K562 (cell line): ENCODE measurements around the gene F12. TPM values are rescaled to one million over a fixed set of nuclear protein-coding genes. Genes with fewer than 3 reads are reported as not detected.
A peak's percentile ranks its signal among the peaks of the same experiment; 100 is the strongest.

Experiments used
- ARID1B ChIP-seq: fragments of 450-650 bp; IDR thresholded peaks from 2 replicates; pipeline ENCODE4 v1.6.1; 2016; ENCODE audit warnings: antibody characterized with exemption, mild to moderate bottlenecking, inconsistent platforms
- CBX2 ChIP-seq: fragments of 200-600 bp; sonication (generic); IDR thresholded peaks from one replicate; pipeline ENCODE4 v1.6.1; 2012; ENCODE audit warnings: mild to moderate bottlenecking, low read length, inconsistent platforms; ENCODE audit not compliant: insufficient read depth, poor library complexity, severe bottlenecking
- CEBPB ChIP-seq: fragments of 450-650 bp; IDR thresholded peaks from 2 replicates; pipeline ENCODE4 v1.6.1; 2016; ENCODE audit warnings: missing genetic modification characterization, missing compliant biosample characterization
- E2F8 ChIP-seq: fragments of 450-650 bp; IDR thresholded peaks from 2 replicates; pipeline ENCODE4 v1.7.1; 2018; ENCODE audit warnings: mild to moderate bottlenecking, low read depth; ENCODE audit not compliant: partially characterized antibody
- FOSL1 ChIP-seq: fragments of 200-800 bp; sonication (Bioruptor generic); conservative IDR thresholded peaks from 2 replicates; pipeline ENCODE4 v1.6.1; 2016; ENCODE audit warnings: missing genetic modification characterization, missing compliant biosample characterization
- FOXA3 ChIP-seq, 2 experiments: fragments of 450-650 bp in 1 of 2; sonication (generic) in 1 of 2; formaldehyde crosslinking; IDR thresholded peaks in 1 of 2; conservative IDR thresholded peaks in 1 of 2; 2 replicates each; pipeline versions ENCODE4 v1.4.0 to v1.8.0; 2020 to 2022; ENCODE audit warnings: mild to moderate bottlenecking in 2 of 2, missing genetic modification reagents in 1 of 2
- FOXK2 ChIP-seq, 2 experiments: fragments of 450-650 bp; IDR thresholded peaks in 1 of 2; conservative IDR thresholded peaks in 1 of 2; 2 replicates each; pipeline ENCODE4 v1.6.1; 2016; ENCODE audit warnings: low read depth in 2 of 2, mild to moderate bottlenecking in 1 of 2
- KDM1A ChIP-seq, 2 experiments: fragments of 450-650 bp; IDR thresholded peaks; 2 replicates each; pipeline ENCODE4 v1.6.1; 2016; ENCODE audit warnings: mild to moderate bottlenecking in 2 of 2
- MYNN ChIP-seq, 2 experiments: sonication (generic); formaldehyde crosslinking in 1 of 2; IDR thresholded peaks; 2 replicates each; pipeline versions ENCODE4 v1.5.0 to v1.6.1; 2016 to 2020; ENCODE audit warnings: antibody characterized with exemption in 1 of 2, missing genetic modification reagents in 1 of 2
- NELFE ChIP-seq: IDR thresholded peaks from 2 replicates; pipeline ENCODE4 v1.6.1; 2011; ENCODE audit warnings: mild to moderate bottlenecking; ENCODE audit not compliant: insufficient read depth, insufficient read length
- NFYB ChIP-seq: IDR thresholded peaks from 2 replicates; pipeline ENCODE4 v1.6.1; 2011; ENCODE audit warnings: mild to moderate bottlenecking, moderate library complexity; ENCODE audit not compliant: insufficient read length; ENCODE audit errors: extremely low read depth
- RB1 ChIP-seq: fragments of 450-650 bp; IDR thresholded peaks from 2 replicates; pipeline ENCODE4 v1.6.1; 2017; ENCODE audit warnings: low read depth, mild to moderate bottlenecking
- SMAD2 ChIP-seq: fragments of 150-350 bp; IDR thresholded peaks from 2 replicates; pipeline ENCODE4 v1.6.1; 2014; ENCODE audit warnings: low read depth, mild to moderate bottlenecking, low read length
- TEAD1 ChIP-seq, 2 experiments: fragments of 450-650 bp in 1 of 2; sonication (generic) in 1 of 2; formaldehyde crosslinking; IDR thresholded peaks; 2 replicates each; pipeline versions ENCODE4 v1.4.0 to v1.8.0; 2020 to 2022; ENCODE audit warnings: mild to moderate bottlenecking in 2 of 2, missing genetic modification reagents in 1 of 2
- VEZF1 ChIP-seq: fragments of 200-800 bp; sonication (Bioruptor generic); IDR thresholded peaks from 2 replicates; pipeline ENCODE4 v1.6.1; 2017; ENCODE audit warnings: missing genetic modification characterization, missing compliant biosample characterization
- XRCC4 ChIP-seq: IDR thresholded peaks from one replicate; pipeline ENCODE4 v1.6.1; 2011; ENCODE audit not compliant: insufficient read depth, insufficient read length; ENCODE audit errors: extremely low read depth
- ZKSCAN1 ChIP-seq: fragments of 150-350 bp; IDR thresholded peaks from 2 replicates; pipeline ENCODE4 v1.6.1; 2016; ENCODE audit warnings: low read depth, low read length
- ZNF12 ChIP-seq: sonication (generic); formaldehyde crosslinking; IDR thresholded peaks from 2 replicates; pipeline ENCODE4 v1.4.0; 2020; ENCODE audit warnings: mild to moderate bottlenecking, missing genetic modification reagents
- ZNF212 ChIP-seq: fragments of 450-650 bp; formaldehyde crosslinking; IDR thresholded peaks from 2 replicates; pipeline ENCODE4 v1.4.0; 2020; ENCODE audit warnings: mild to moderate bottlenecking
- ZNF277 ChIP-seq: fragments of 250-450 bp; sonication (Bioruptor Pico); IDR thresholded peaks from 2 replicates; pipeline ENCODE4 v1.8.0; 2022; ENCODE audit warnings: inconsistent platforms, mild to moderate bottlenecking, moderate library complexity, borderline replicate concordance
- ZNF707 ChIP-seq: fragments of 250-450 bp; sonication (Bioruptor Pico); conservative IDR thresholded peaks from 2 replicates; pipeline ENCODE4 v1.8.0; 2022; ENCODE audit warnings: inconsistent platforms, mild to moderate bottlenecking, moderate library complexity
- ZNF780A ChIP-seq: fragments of 250-450 bp; sonication (Bioruptor Pico); IDR thresholded peaks from 2 replicates; pipeline ENCODE4 v1.5.0; 2021; ENCODE audit warnings: mild to moderate bottlenecking
- ZNF830 ChIP-seq: fragments of 250-450 bp; sonication (Bioruptor Pico); IDR thresholded peaks from 2 replicates; pipeline ENCODE4 v1.5.0; 2021; ENCODE audit warnings: mild to moderate bottlenecking
- polyA plus RNA-seq, 8 experiments: library from polyadenylated mRNA; depleted of rRNA in 4 of 8; stranded (reverse) in 5 of 8; unstranded in 3 of 8; fragments of >200 nt; fragmentation: Nextera tagmentation in 2 of 8; fragmentation: Illumina TruSeq in 1 of 8; extraction: Ambion mirVana in 2 of 8; extraction: Trizol in 1 of 8; gene quantifications; 2 replicates each; pipeline versions ENCODE4 v1.2.1 to v1.2.3, GENCODE V29; 2011 to 2014; ENCODE audit warnings: inconsistent platforms in 1 of 8, missing spikeins in 1 of 8
- total RNA-seq, 7 experiments: library from RNA; depleted of rRNA in 6 of 7; stranded (reverse); fragments of >200 nt in 6 of 7; fragmentation: Illumina TruSeq in 2 of 7; extraction: Trizol in 2 of 7; gene quantifications; 2 replicates each; pipeline versions ENCODE4 v1.2.1 to v1.2.3, GENCODE V29; 2011 to 2021; ENCODE audit warnings: low replicate concordance in 1 of 7

Gene F12
- total and polyA plus RNA-seq, 9 of the 15 experiments (the other 6 are each of a cell fraction or from before 2014, with no cell fraction given), result 0.59 to 18.3 (median 3.6) TPM

- TF ChIP-seq XRCC4 (no peak), FOXA3 (CRISPR knock-in tag; conservative IDR thresholded peaks at IDR 0.05 in 1 of 2, IDR thresholded peaks at IDR 0.05 in 1 of 2) (peak in 1 of 2 experiments; percentile 3; a peak in 1 of 4 replicates), ZNF830 (CRISPR knock-in tag) (0 out of 2 replicates have a peak, but pooled peaks have one; percentile 51), E2F8 (no peak), KDM1A (IDR thresholded peaks at IDR 0.05) (no peak), TEAD1 (CRISPR knock-in tag; IDR thresholded peaks at IDR 0.05) (no peak), VEZF1 (CRISPR knock-in tag) (no peak; the same call in 1 of the 2 replicates), ZNF277 (CRISPR knock-in tag) (no peak), ZKSCAN1 (peak; percentile 67; the same call in 1 of the 2 replicates), ARID1B (peak; percentile 13; the same call in 1 of the 2 replicates), SMAD2 (no peak), CBX2 (no peak), ZNF707 (CRISPR knock-in tag) (no peak), ZNF212 (no peak), ZNF12 (no peak), NELFE (no peak), CEBPB (no peak), ZNF780A (CRISPR knock-in tag) (no peak), RB1 (no peak), NFYB (no peak), FOXK2 (conservative IDR thresholded peaks at IDR 0.05 in 1 of 2, IDR thresholded peaks at IDR 0.05 in 1 of 2; ENCODE audit: low read depth in 2 of 2) (no peak), FOSL1 (tag) (no peak), MYNN (IDR thresholded peaks at IDR 0.05) (no peak), MYNN (CRISPR knock-in tag; IDR thresholded peaks at IDR 0.05) (no peak)
Observed at GRCh38 chr5:177357459-177358351, 51.7 kb downstream of the F12 start, which contains the start of gene RGS14 (continued).
